Effector memory CD4-positive, alpha-beta T cell (primary cell): ENCODE results near the gene KIAA1217.
"Not testable (repeated sequence)": the region's sequence is repeated elsewhere in the genome, so short reads cannot be mapped to it uniquely, and the experiment has no call there.

Source experiments
- DNase-seq, 3 donors: peaks; one replicate each; pipeline ENCODE4 v3.0.0-alpha.2; 2020
- H3K27ac ChIP-seq: 2 replicates; pipeline ENCODE4 v1.7.0; 2013; ENCODE audit warnings: mild to moderate bottlenecking, low read length, moderate library complexity; ENCODE audit not compliant: insufficient read depth, poor library complexity, severe bottlenecking
- H3K27me3 ChIP-seq: replicated peaks from 2 replicates; pipeline ENCODE4 v1.7.0; 2013; ENCODE audit warnings: mild to moderate bottlenecking, low read length; ENCODE audit not compliant: insufficient read depth, control insufficient read depth, poor library complexity, severe bottlenecking
- H3K36me3 ChIP-seq: 2 replicates; pipeline ENCODE4 v1.7.0; 2013; ENCODE audit warnings: mild to moderate bottlenecking, low read length, moderate library complexity; ENCODE audit not compliant: control insufficient read depth, insufficient read depth
- H3K4me1 ChIP-seq: 2 replicates; pipeline ENCODE4 v1.7.0; 2013; ENCODE audit warnings: low read length, mild to moderate bottlenecking; ENCODE audit not compliant: control insufficient read depth, insufficient read depth, poor library complexity, severe bottlenecking
- H3K4me3 ChIP-seq: 2 replicates; pipeline ENCODE4 v1.7.0; 2013; ENCODE audit warnings: low read length, low read depth, mild to moderate bottlenecking; ENCODE audit not compliant: insufficient read depth, poor library complexity, severe bottlenecking
- H3K9me3 ChIP-seq: 2 replicates; pipeline ENCODE4 v1.7.0; 2013; ENCODE audit warnings: mild to moderate bottlenecking, low read length, moderate library complexity; ENCODE audit not compliant: control insufficient read depth

Gene KIAA1217

GRCh38 chr10:24481241-24481640, 272.3 kb downstream of the KIAA1217 start:
- H3K27me3 ChIP-seq: no peaks in the 10 kb centered on the region
- no peak for DNase-seq
- no peak overlapping the region for H3K4me3 ChIP-seq
- H3K4me1 ChIP-seq: no peaks in the 10 kb centered on the region
- no peak overlapping the region for H3K27ac ChIP-seq
- H3K9me3 ChIP-seq: no peaks in the 10 kb centered on the region
- H3K36me3 ChIP-seq: no peaks in the 10 kb centered on the region

DNA sequence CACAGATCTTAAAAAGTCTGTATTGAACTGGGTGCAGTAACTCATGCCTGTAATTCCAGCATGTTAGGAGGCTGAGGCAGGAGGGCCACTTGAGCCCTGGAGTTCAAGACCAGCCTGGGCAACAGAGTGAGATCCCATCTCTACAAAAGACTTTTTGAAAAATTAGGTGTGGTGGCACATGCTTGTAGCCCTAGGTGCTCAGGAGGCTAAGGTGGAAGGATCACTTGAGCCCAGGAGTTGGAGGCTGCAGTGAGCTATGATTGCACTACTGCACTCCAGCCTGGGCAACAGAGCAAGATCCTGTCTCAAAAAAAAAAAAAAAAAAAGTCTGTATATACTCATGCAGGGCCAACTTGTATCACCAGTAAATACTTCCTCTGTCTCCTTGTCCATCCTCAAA, 273.8 kb downstream of the KIAA1217 start:
- H3K27ac ChIP-seq: not testable (repeated sequence)

GRCh38 chr10:24483701-24484100, 274.8 kb downstream of the KIAA1217 start:
- no peaks in the 10 kb centered on the region for H3K4me1 ChIP-seq
- no peaks in the 10 kb centered on the region for H3K27me3 ChIP-seq
- no peak overlapping the region for H3K4me3 ChIP-seq
- no peak overlapping the region for H3K27ac ChIP-seq
- no peak for DNase-seq
- H3K36me3 ChIP-seq: no peaks in the 10 kb centered on the region
- H3K9me3 ChIP-seq: no peaks in the 10 kb centered on the region

More for the DNA sequence above, 273.8 kb downstream of the KIAA1217 start:
- not testable (repeated sequence) for H3K9me3 ChIP-seq, DNase-seq, H3K36me3 ChIP-seq, H3K27me3 ChIP-seq, H3K4me1 ChIP-seq, H3K4me3 ChIP-seq

DNA sequence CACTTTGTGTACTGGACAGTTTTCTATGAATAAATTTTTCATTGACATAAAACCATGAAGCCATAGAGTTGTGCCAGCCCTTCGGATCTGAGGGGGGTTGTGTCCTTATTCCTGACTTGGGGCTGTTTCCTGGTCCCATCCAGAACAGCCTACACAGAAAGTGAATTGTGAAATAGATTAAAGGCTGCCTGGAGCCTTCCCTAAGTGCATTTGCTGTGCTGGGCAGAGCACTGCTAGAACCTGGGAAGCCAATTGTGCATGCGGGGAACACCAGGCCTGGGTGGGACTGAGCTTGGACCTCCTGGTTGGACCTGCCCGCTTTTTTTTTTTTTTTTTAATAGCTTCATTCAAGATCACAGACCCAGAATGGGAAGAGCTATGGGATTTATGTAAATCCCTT, 275.8 kb downstream of the KIAA1217 start:
- Histone ChIP-seq H3K27ac (no peak overlapping the region), H3K27me3 (no peaks in the 10 kb centered on the region), H3K4me3 (no peak overlapping the region), H3K36me3 (no peaks in the 10 kb centered on the region), H3K9me3 (no peaks in the 10 kb centered on the region), H3K4me1 (no peaks in the 10 kb centered on the region)
- no peak for DNase-seq

DNA sequence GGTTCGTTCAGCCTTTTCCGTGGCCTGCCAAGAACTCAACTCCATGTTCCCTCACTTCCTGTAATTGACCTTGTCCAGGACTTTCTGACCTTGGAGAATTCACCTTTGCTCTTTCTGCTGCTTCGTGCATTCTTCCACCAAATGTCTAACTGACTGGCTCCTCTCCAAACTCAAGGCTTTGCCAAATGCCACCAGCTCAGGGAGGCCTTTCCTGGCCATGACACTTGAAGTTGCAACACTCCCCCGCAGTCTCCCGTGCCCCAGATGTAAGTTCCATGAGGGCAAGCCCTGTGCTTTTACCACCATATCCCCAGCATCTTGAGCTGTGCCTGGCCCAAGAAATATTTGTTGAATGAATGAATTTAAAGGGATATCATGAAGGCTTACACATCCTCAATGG, 276.4 kb downstream of the KIAA1217 start:
- no peaks in the 10 kb centered on the region for H3K4me1 ChIP-seq
- no peaks in the 10 kb centered on the region for H3K36me3 ChIP-seq
- no peak overlapping the region for H3K4me3 ChIP-seq
- no peaks in the 10 kb centered on the region for H3K9me3 ChIP-seq
- no peaks in the 10 kb centered on the region for H3K27me3 ChIP-seq
- no peak overlapping the region for H3K27ac ChIP-seq
- no peak for DNase-seq

GRCh38 chr10:24488631-24489030, 279.7 kb downstream of the KIAA1217 start:
- no peak for DNase-seq
- H3K9me3 ChIP-seq: no peaks in the 10 kb centered on the region
- no peak overlapping the region for H3K4me3 ChIP-seq
- H3K36me3 ChIP-seq: no peaks in the 10 kb centered on the region
- no peaks in the 10 kb centered on the region for H3K27me3 ChIP-seq
- no peaks in the 10 kb centered on the region for H3K4me1 ChIP-seq
- H3K27ac ChIP-seq: no peak overlapping the region

- H3K4me3 ChIP-seq: no peak overlapping the region
- no peaks in the 10 kb centered on the region for H3K9me3 ChIP-seq
- no peaks in the 10 kb centered on the region for H3K4me1 ChIP-seq
- H3K27ac ChIP-seq: no peak overlapping the region
- DNase-seq: no peak
- no peaks in the 10 kb centered on the region for H3K36me3 ChIP-seq
- no peaks in the 10 kb centered on the region for H3K27me3 ChIP-seq
Measured at GRCh38 chr10:24493165-24493564, 284.2 kb downstream of the KIAA1217 start.

GRCh38 chr10:24494236-24494635, 285.3 kb downstream of the KIAA1217 start:
- no peak for DNase-seq
- Histone ChIP-seq H3K36me3 (no peaks in the 10 kb centered on the region), H3K4me1 (no peaks in the 10 kb centered on the region), H3K27ac (no peak overlapping the region), H3K9me3 (no peaks in the 10 kb centered on the region), H3K27me3 (no peaks in the 10 kb centered on the region), H3K4me3 (no peak overlapping the region)

DNA sequence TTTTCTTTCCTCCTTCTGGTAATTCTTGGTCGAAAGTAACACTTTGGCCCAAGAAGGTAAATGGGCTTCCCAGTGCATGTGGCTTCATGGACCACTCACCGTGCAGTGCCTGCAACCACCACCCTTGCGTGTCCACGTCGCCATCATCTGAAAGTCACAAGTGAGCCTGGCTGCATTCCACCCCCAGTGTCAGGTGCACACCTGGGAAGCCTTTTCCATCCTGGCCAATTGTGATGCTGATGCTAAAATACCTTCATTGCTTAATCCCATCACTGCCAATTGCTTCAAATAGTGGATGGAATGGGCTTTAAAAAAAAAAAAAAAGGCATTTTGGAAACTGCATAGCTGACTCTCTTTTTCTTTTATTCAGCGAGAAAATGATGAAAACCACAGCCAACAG, 285.8 kb downstream of the KIAA1217 start:
- DNase-seq: no peak
- Histone ChIP-seq H3K27me3 (no peaks in the 10 kb centered on the region), H3K36me3 (no peaks in the 10 kb centered on the region), H3K4me1 (no peaks in the 10 kb centered on the region), H3K27ac (no peak overlapping the region), H3K4me3 (no peak overlapping the region), H3K9me3 (no peaks in the 10 kb centered on the region)

- Histone ChIP-seq H3K9me3 (no peaks in the 10 kb centered on the region), H3K4me1 (no peaks in the 10 kb centered on the region), H3K27ac (no peak overlapping the region), H3K36me3 (no peaks in the 10 kb centered on the region), H3K4me3 (no peak overlapping the region), H3K27me3 (no peaks in the 10 kb centered on the region)
- no peak for DNase-seq
Measured at GRCh38 chr10:24495666-24496460, 286.9 kb downstream of the KIAA1217 start.
